HG02840 (cell line): ENCODE data around the gene LMNA.

Source experiments
- ATAC-seq: cut with Tn5 transposase; IDR thresholded peaks from one replicate; pipeline ENCODE4 v1.9.1; 2021; ENCODE audit warnings: mild to moderate bottlenecking, moderate library complexity, moderate number of reproducible peaks; ENCODE audit not compliant: unreplicated experiment, low FRiP score

Gene LMNA

GRCh38 chr1:156135930-156136871 lies 21.7 kb downstream of the LMNA start:
- ATAC-seq = no peak

- ATAC-seq = no peak
These were observed 22.5 kb downstream of the LMNA start for GRCh38 chr1:156136970-156137483.

GRCh38 chr1:156138458-156138867 lies 24.0 kb downstream of the LMNA start:
- ATAC-seq = no peak

GRCh38 chr1:156140879-156141707 lies 26.6 kb downstream of the LMNA start:
- no peak for ATAC-seq

GRCh38 chr1:156143765-156144489 lies 29.4 kb downstream of the LMNA start:
- ATAC-seq = no peak

GRCh38 chr1:156144742-156145141 lies 30.2 kb downstream of the LMNA start:
- no peak for ATAC-seq

- ATAC-seq = no peak
These were observed 31.1 kb downstream of the LMNA start for GRCh38 chr1:156145650-156146019.

GRCh38 chr1:156146020-156146768 lies 31.7 kb downstream of the LMNA start:
- ATAC-seq = no peak

GRCh38 chr1:156146769-156147405 lies 32.4 kb downstream of the LMNA start:
- ATAC-seq = no peak

GRCh38 chr1:156148216-156148615 lies 33.7 kb downstream of the LMNA start:
- no peak for ATAC-seq

- ATAC-seq = peak; percentile 53
These were observed 35.1 kb downstream of the LMNA start for GRCh38 chr1:156149374-156150332.

- ATAC-seq = no peak
These were observed 36.0 kb downstream of the LMNA start for GRCh38 chr1:156150333-156151011.

GRCh38 chr1:156151093-156151688 lies 36.7 kb downstream of the LMNA start:
- ATAC-seq = no peak

- no peak for ATAC-seq
These were observed 38.1 kb downstream of the LMNA start for GRCh38 chr1:156152628-156153027.

- no peak for ATAC-seq
These were observed 38.9 kb downstream of the LMNA start, which contains the start of gene SEMA4A for GRCh38 chr1:156153362-156153761. SEMA4A (plus strand) TSS chr1:156153585; CDS start chr1:156154579, 994 bp downstream.

GRCh38 chr1:156154317-156154749 lies 39.8 kb downstream of the LMNA start:
- no peak for ATAC-seq
